C1 segment of cervical spinal cord (tissue), 14 donors: ENCODE data around the gene GNPTG.
A peak's percentile ranks its signal among the peaks of the same experiment; 100 is the strongest.

Source experiments
- DNase-seq, 14 donors: peaks; one replicate each; lab custom pipeline; 2025; lab: John Stamatoyannopoulos, UW

GNPTG gene

DNA sequence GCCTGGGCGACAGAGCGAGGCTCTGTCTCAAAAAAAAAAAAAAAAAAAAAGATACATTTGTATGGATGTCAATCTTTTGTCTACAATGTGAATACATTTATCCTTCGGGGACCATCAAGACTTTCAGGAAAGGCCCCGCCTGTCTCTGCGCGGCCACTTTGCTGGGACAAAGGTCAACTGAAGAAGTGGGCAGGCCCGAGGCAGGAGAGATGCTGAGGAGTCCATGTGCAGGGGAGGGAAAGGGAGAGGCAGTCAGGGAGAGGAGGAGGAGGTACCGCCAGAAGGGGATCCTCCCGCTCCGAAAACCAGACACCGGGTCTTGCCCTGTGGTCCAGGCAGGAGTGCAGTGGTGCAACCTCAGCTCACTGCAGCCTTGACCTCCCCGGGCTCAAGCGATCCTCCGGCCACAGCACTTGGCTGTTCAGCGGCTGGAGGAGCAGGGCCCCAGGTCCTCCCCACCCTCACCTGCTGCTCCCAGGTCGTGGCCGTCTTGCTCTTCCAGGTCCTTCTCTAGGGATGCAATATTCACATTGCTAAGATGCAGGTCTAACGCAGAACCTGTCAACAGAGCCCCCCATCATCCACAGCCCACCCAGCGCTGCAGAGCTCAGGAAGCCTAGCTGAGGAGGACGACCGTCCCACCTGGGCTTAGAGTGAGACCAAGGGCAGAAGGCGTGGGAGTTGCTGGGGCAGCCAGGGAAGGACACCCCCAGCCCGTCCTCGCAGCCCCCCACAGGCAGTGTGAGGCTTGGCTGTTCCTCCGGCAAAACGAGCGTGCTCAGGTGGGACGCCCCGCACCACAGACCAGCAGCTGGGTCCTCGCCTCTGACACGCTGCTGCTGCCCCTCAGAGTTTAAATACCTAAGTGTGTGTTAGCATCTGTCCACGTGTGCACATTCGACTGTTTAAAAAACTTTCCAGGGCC lies 19.6 kb downstream of the GNPTG start:
- DNase-seq, result no peak

DNA sequence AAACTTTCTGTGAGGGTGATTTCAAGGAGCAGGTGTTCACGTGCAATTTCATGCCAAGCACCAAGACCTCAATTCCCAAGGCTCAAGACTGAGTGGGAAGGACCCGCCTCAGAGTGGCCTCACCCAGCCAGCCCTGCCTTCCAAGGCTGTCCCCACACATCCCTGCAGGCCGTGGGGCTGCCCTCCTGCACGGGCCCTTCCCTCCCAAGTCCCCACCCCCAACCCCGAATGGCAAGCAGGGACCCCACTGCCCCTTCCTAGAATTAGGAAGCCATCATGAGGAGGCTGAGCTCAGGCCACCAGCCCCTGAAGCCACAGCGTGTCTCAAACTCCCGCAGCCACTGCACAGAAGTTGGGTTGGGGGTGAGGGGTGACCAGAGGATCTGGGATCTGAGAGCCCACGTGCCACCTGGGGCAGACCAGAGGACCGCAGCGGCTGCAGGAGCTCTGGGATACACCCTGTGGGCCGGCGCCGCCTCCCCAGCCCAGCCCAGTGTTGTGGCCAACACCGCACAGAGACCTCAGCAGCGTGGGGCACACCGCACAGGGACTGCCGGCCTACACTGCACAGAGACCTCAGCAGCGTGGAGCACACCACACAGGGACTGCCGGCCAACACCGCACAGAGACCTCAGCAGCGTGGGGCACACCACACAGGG lies 20.7 kb downstream of the GNPTG start:
- no peak for DNase-seq

DNA sequence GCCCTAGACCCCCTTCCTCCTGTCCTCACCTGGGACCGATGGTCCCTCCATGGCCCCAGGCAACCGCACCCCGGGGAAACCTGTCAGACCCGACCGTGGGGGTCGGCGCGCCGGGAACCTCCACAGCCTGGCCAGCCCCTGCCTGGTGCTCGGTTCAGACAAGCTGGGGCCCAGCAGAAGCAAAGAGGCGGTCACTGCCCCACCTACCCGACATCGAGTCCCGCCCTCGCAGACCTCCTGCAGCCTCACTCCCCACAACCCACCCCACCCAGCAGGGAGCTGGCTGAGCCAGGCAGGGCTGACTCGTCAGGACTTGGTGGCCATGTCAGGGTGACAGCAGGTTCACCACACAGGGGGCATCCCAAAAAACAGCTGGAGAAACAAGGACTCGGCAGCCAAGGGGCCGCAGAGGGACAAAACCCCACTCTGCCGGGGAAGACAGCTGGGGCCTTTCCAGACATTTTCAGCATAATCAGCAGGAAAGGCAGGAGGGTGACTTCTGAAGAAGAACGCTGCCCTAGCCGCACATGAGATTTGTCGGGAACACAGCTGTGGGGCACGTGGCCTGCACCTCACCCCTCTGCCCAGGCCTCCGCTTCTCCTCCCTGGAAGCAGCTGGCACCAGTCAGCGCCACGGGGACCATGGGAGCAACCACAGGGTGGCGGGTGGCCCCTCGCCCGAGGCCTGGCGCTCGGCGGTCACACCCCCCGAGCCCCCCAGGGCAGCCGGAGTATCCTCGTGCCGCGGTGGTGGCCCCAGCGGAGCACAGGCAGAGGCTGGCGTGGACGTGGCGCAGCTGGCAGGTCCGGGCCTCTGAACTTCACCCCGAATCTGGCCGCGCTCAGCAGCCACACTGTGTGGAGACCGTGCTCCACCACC lies 22.9 kb downstream of the GNPTG start:
- DNase-seq, result no peak

DNA sequence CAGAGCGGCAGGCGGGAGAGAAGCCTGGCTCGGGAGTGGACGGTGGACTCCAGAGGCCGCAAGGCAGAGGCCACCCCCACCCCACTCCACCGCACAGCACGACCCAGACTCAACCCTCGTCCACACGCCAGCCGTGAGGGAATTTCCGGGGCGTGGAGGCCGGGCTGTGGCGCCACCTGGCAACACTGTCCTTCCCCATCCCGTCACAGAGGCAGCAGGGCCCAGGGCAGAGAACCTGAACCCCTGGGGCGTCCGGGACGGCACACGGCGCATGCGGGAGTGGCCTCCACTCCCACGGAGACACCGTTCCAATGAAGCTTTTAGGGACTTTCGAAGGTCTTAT lies 23.5 kb downstream of the GNPTG start:
- no peak for DNase-seq

DNA sequence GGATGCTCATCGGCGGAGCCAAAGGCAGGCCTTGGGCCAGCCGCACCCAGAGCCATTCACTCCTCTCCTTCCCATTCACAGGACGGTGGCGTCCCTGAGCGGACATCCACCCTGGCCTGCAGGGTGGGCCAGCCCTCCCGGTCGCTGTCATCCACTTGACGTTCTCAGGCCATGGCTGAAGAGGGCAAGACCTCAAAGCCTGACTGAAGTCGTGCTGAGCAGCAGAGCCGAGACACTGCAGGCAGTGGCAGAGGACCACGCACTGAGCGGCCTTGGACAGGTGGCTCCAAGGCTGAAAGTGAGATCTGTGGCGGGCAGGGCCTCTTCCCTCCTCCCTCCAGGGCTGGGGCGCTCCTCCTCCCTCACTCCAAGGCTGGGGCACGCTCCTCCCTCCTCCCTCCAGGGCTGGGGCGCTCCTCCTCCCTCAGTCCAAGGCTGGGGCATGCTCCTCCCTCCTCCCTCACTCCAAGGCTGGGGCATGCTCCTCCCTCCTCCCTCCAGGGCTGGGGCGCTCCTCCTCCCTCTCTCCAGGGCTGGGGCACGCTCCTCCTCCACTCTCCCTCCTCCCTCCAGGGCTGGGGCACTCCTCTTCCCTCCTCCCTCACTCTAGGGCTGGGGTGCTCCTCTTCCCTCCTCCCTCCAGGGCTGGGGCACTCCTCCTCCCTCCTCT lies 24.1 kb downstream of the GNPTG start:
- no peak for DNase-seq

DNA sequence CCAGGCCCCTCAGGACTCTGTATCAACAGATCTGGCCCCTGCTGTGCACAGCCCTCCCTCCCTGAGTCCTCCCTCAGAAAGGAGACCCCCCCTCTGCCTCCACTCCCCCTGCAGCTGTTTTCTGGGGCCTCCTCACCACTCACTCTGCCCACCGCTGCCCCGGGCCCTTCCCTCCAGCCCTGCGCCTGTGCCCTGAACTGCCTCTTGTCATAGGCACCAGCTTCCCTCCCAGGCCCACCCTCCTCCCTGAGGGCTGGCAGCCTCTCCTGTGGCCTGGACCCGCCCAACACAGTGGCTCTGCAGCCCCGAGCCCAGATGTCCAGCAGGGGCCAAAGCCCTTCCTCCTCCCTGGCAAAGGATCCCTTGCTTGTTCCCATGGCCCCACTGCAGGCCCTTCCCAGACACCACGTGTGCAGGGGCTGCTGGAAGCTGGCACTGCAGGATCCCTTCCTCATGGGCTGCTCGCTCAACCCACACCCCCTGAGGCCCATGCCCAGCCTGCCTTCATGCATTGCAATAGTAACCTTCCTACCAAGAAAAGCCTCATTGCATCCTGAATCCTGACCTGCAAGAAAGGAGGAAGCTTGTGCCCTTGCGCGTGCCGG lies 25.8 kb downstream of the GNPTG start:
- DNase-seq, result peak in 9 of 14 donors; percentile 12 to 86 (median 64)

DNA sequence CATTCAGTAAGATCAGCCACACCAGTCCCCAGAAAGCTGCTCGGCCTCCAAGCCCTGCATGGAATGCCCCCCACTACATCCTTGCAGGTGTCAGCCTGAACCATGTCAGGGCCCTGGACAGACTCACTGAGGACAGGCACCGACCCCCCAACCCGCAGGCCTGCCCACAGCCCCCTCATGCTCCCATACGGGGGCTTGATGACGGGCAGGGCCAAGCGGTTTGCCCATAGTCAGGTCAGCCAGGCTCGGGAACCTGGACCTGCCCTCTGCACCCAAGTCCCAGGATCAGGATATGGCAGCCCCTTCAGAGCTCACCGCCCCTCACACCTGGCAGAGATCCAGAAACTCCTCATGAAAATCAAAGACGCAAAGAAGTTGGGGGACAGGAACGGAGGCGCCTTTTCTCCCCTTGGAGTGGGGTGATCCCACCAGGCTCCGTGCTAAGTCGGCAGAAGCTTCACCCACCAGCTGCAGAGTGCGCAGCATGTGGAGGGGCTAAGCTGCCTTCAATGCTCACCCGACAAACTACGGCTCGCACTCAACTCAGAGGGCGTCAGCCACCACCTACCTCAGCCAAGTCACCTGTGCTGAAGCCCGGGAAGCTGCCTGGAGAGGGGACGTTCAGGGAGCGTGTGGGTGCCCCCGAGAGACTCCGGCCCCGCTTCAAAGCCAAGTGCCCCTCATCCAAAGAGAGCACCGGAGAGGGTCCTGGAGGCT lies 26.5 kb downstream of the GNPTG start:
- DNase-seq, result no peak

DNA sequence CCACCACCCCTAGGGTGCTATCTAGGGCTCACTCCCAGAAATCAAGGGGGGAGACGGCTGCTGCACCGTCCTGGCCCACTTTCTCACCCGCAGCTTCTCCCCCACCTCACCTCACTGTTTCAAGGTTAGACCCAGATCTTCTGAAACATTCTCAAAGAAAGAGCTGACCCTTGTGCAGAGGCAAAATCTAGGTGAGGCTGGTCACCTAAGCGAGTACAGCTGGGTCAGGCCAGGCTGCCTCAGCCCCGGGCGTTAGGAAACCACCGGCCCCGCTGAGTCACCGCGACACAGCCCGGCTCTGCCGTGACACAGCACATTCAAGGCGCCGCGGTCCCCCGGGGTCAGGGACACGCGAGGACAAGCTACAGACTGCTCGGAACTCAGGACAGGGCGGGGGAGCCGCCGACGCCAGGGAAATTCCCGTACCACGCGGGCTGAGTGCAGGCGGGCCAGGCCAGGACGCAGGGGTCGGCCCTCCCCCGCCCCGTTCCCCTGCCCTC lies 27.1 kb downstream of the GNPTG start:
- DNase-seq, result peak in 9 of 14 donors; percentile 8 to 87 (median 22)

DNA sequence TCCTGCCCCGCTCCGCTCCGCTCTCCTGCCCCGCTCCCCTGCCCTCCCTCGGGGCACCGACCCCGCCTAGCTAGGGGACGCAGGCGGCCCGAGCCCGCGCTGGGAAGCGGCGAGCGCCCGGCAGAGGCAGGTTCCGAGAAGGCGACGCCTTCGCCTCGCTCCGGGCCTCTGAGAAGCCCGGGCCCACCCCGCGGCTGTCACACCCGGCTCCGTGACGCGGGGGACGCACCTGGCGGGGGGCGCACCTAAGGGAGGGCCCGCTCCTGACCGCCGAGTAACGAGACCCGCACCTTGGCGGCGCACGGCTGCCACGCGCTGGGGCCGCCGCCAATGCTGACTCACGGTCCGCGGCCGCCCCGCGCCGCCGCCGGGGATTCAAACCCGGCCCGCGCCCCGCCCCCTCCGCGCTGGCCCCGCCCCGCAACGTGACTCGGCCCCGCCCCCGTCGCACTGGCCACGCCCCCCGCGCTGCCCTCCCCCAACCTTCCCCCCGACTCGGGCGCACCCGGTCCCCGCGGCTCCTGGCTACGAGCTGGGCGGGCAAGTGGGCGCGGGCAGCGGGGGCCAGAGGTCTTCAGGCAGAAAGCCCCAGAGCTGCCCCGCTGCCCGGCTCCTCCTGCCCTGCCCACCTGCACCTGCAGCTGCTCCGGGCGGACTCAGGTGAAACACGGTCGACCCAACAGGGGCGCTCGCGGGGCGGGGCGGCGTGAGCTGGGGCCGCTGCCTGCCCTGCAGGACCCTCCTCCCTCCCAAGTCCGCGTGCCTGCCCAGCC lies 27.8 kb downstream of the GNPTG start:
- peak in 3 of 14 donors; percentile 5 to 67 (median 24) for DNase-seq

DNA sequence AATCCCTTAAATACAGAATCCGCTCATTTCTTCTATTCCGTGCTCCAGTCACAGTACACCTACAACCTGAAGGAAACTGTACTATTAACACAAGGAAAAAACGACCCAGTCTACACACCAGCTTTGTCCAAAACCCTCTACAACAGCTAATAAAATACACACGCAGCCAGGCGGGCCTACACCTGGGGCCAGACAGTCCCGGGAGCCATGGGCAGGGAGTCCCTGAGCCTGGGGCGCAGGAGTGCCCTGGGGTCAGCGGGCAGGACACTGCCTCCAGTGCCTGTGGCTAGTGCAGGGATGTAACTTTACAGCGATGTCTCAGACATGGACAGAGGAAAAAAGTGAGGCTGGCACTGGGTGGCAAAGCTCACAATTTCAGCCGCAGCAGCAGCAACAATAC lies 28.5 kb downstream of the GNPTG start:
- DNase-seq, result no peak

DNA sequence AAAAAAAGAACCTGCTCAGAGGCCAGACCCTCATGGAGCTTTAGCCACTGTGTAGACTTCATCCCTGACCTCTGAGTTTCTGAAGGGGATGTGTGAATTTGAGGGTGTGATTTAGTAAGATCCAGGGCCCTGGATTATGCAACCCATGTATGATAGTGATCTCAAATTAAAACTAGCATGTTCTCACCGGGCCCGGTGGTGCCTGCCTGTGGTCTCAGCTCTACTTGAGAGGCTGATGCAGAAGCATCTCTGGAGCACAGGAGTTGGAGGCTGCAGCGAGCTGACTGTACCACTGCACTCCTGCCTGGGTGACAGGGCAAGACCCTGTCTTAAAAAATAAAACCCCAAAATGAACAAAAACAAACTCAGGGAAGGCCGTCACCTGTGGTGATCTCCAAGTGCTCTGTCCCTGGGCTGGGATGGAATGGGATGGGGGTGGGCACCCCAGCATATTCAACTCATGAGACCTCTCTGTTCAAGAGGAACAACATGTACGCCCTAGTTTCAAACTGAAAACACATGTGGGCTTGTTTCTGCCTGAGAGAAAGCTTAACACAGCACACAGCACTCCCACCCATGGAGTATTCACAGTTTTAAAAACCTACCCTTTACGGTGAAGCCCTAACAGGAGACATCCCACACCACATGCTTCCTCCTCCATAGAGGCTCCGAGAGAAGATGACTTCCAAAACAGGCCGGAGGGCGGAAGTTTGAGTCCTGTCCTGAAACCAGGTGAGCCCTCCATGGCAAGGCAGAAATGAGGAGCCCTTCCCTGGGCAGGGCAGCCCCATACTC lies 30.1 kb downstream of the GNPTG start:
- no peak for DNase-seq

DNA sequence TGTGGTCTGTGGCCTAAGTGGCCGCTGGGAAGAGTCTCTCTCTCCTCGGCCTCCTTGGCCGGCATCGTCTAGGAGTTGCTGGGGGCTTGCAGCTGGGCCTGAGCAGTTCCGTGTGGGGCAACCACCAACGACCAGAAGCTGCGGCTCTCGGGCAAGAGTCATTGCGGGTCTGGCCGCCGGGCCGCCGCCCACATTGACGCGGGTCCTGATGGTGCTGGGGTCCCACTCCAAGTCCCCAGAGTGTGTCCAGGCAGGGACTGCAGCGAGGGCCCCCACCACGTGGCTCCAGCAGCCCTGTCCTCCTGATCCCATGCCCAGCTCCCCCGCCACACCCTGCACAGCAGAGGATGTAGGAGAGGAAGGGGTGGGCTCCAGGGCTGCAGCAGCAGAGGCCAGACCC lies 31.8 kb downstream of the GNPTG start:
- DNase-seq, result no peak

DNA sequence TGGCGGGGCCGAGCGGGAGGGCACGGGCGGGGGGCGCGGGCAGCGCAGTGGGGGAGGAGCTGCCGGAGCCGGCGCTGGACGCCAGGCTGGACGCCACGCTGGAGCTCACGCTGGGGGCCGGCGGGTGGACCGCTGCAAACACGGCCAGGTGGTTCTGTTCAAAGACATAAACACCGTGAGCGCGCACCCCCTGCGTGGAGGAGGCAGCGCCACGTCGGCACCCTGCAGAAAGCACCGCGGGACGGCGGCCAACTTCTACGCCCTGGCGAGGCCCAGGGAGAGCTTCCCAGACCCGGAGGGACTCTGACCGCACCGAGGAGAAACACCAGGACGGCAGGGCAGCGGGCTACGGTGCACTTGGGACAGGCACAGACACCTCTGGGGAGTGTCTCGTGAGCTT lies 33.5 kb downstream of the GNPTG start:
- no peak for DNase-seq

DNA sequence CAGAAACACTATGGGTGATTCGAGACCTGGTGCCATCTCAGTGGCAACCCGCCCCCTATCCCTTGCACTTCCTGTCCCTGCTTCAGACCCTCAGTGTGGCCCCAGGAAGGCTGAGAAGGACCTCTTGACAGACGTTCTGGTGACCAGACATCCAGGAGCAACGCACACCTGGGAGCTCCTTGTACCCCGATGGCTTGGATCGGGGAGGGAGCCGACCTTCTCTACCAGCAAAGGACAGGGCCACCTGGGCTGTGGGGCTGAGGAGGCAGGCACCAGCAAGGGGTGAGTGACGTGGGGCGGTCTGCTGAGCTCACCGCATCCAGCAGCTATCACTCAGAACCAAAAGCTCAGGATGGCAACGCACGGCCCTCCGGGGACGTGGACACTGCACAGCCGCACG lies 35.6 kb downstream of the GNPTG start:
- DNase-seq, result no peak

DNA sequence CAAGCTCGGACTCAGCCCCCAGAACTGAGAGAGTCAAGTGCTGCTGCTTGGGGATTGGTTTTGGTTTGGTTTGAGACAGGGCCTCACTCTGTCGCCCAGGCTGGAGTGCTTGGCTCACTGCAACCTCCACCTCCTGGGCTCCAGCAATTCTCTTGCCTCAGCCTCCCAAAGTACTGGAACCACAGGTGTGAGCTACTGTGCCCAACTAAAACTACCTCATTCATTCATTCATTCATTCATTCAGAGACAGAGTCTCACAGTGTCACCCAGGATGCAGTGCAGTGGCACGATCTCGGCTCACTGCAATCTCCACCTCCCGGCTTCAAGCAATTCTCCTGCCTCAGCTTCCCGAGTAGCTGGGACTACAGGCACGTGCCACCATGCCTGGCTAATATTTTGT lies 38.0 kb downstream of the GNPTG start:
- no peak for DNase-seq

DNA sequence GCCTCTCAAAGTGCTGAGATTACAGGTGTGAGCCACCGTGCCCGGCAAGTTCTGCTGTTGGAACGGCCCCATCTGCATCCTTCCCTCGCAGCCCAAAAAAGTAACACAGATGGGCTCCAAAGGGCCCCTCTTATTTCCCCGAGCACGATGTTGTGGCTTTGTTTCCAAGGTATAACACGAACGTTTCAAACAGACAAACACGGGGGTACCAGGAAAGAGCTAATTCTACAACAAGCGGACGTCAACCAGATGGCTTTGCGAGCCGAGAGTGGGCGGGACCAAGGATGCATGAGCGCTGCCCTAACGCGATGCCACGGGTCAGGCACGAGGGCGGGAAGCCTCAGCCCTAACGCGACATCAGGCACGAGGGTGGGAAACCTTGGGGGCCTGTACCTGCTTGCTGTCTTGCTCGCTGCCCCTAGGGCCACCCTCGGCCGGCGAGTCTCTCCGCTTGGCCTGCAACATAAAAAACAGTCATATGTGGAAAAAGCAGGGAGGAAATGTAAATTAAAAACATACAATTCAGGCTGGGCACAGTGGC lies 38.6 kb downstream of the GNPTG start:
- DNase-seq, result no peak

DNA sequence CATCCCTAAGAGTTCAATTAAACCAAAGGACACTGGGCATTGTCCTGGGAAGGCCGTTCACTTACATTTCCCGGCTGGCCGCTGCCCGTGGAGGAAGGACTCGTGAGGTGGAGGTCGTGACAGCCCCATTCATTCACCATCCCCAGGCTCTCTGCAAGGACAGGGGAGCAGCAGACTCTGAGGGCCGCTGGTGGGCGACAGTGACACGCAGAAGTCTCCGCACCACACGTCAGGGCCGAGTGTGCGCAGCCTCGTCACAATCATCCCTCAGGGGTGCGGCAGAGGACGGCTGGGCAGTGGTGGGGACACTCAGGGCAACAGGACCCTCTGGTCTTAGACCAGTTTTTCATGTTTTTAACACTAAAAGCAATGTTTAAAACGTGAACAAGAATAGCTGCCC lies 41.1 kb downstream of the GNPTG start:
- no peak for DNase-seq

DNA sequence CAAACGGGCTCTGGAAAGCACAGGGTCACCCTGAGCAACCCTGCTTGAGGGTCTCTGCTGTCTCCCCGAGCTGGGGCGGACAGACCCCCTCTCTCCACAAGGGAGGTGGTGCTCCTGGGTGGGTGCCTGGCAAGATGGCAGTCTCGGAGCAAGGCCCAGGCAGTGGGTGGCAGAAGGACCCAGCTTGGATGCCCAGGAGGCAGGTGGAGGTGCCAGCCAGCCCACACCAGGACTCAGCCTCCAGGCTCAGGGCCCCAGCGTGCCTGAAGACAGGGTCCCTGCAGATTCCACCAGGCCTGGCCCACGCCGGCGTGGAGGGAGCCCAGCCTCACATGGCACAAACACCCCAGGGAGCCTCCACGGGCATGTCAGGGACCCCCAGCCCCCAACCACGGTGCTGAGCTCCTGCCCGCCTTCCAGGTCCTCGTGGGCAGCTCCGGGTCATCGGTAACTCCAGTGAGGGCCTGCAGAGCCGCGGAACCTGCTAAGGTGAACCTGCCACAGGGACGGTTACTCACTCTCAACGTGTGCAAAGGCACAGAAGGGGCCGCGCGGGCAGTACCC lies 42.0 kb downstream of the GNPTG start:
- DNase-seq, result no peak
